B cell (primary cell): ENCODE measurements around the gene BLM. TPM values are rescaled to one million over a fixed set of nuclear protein-coding genes. Genes with fewer than 3 reads are reported as not detected.

Source experiments
- ATAC-seq: fragments of 200-7000 bp; cut with Tn5 transposase; one replicate; pipeline ENCODE4 v1.10.0; 2021; ENCODE audit warnings: low read depth, mild to moderate bottlenecking, moderate number of reproducible peaks, moderate library complexity
- CTCF ChIA-PET: fragments of 350-600 bp; sonication (Branson Sonifier 250); formaldehyde crosslinking; loops from one replicate; lab custom pipeline; 2021; ENCODE audit warnings: antibody characterized with exemption, inconsistent platforms; lab: Charles Lee
- POLR2A ChIA-PET: fragments of 350-600 bp; sonication (Branson Sonifier 250); formaldehyde crosslinking; loops from one replicate; lab custom pipeline; 2021; ENCODE audit warnings: antibody characterized with exemption; lab: Charles Lee
- DNase-seq: peaks from one replicate; pipeline ENCODE4 v3.0.0; 2013
- H2AFZ ChIP-seq: 2 replicates; pipeline ENCODE4 v1.6.1; 2012; ENCODE audit warnings: mild to moderate bottlenecking, low read depth, low read length; ENCODE audit not compliant: insufficient read depth, poor library complexity, severe bottlenecking
- H3K27ac ChIP-seq, 2 donors: 1 replicate in 1 of 2; 2 replicates in 1 of 2; pipeline ENCODE4 v1.5.1; 2012 to 2013; ENCODE audit warnings: low read length in 2 of 2, mild to moderate bottlenecking in 2 of 2, moderate library complexity in 1 of 2
- H3K27me3 ChIP-seq, 4 experiments: fragments of 200-600 bp in 1 of 4; sonication (generic) in 1 of 4; replicated peaks in 1 of 4; 1 replicate in 2 of 4; 2 replicates in 2 of 4; pipeline versions ENCODE4 v1.6.1 to v1.7.0; 2013 to 2016; ENCODE audit warnings: low read length in 3 of 4, mild to moderate bottlenecking in 2 of 4, mixed read lengths in 1 of 4, moderate library complexity in 1 of 4; ENCODE audit not compliant: insufficient read depth in 4 of 4, control insufficient read depth in 3 of 4; ENCODE audit errors: control extremely low read depth in 1 of 4
- H3K36me3 ChIP-seq, 2 experiments: replicated peaks in 1 of 2; 1 replicate in 1 of 2; 2 replicates in 1 of 2; pipeline versions ENCODE4 v1.6.1 to v1.7.1; 2013; ENCODE audit warnings: low read length in 1 of 2; ENCODE audit not compliant: insufficient read depth in 2 of 2, control insufficient read depth in 1 of 2; ENCODE audit errors: control extremely low read depth in 1 of 2, extremely low read depth in 1 of 2
- H3K4me1 ChIP-seq, 2 donors: fragments of 200-600 bp in 1 of 2; sonication (generic) in 1 of 2; 1 replicate in 1 of 2; 2 replicates in 1 of 2; pipeline versions ENCODE4 v1.5.1 to v1.6.1; 2013 to 2017; ENCODE audit warnings: low read length in 2 of 2; ENCODE audit not compliant: control insufficient read depth in 2 of 2, insufficient read depth in 2 of 2
- H3K4me2 ChIP-seq: replicated peaks from 2 replicates; pipeline ENCODE3; 2012; ENCODE audit warnings: mild to moderate bottlenecking, low read depth, low read length; ENCODE audit not compliant: poor library complexity, severe bottlenecking
- H3K4me3 ChIP-seq, 5 experiments: fragments of 200-600 bp in 1 of 5; sonication (generic) in 1 of 5; 1 replicate in 3 of 5; 2 replicates in 2 of 5; pipeline versions ENCODE4 v1.5.1 to v1.7.0; 2011 to 2016; ENCODE audit warnings: low read length in 4 of 5, mild to moderate bottlenecking in 4 of 5, low read depth in 2 of 5, control low read depth in 1 of 5, moderate library complexity in 1 of 5; ENCODE audit not compliant: insufficient read depth in 1 of 5; ENCODE audit errors: control extremely low read depth in 1 of 5, extremely low read depth in 1 of 5
- H3K79me2 ChIP-seq: fragments of 200-600 bp; sonication (generic); one replicate; pipeline ENCODE4 v1.6.0; 2016; ENCODE audit warnings: low read length; ENCODE audit not compliant: control insufficient read depth, insufficient read depth
- H3K9ac ChIP-seq: fragments of 200-600 bp; sonication (generic); 2 replicates; pipeline ENCODE4 v1.6.1; 2017; ENCODE audit warnings: mild to moderate bottlenecking, low read length, moderate library complexity
- H3K9me3 ChIP-seq, 3 donors: one replicate each; pipeline versions ENCODE4 v1.6.1 to v1.7.1; 2013; ENCODE audit warnings: low read length in 2 of 3; ENCODE audit not compliant: control insufficient read depth in 2 of 3, insufficient read depth in 1 of 3; ENCODE audit errors: control extremely low read depth in 1 of 3
- H4K20me1 ChIP-seq: 2 replicates; pipeline ENCODE4 v1.6.0; 2012; ENCODE audit warnings: mild to moderate bottlenecking, low read length; ENCODE audit not compliant: insufficient read depth, control insufficient read depth, poor library complexity, severe bottlenecking
- H3K27ac Mint-ChIP-seq: one replicate; pipeline ENCODE4 v1.8.0; 2021; ENCODE audit warnings: mixed read lengths
- H3K27me3 Mint-ChIP-seq: one replicate; pipeline ENCODE4 v1.8.0; 2021; ENCODE audit warnings: mixed read lengths
- H3K4me1 Mint-ChIP-seq: one replicate; pipeline ENCODE4 v1.8.0; 2021; ENCODE audit warnings: mixed read lengths
- H3K4me3 Mint-ChIP-seq: one replicate; pipeline ENCODE4 v1.8.0; 2021; ENCODE audit warnings: mixed read lengths
- H3K9me3 Mint-ChIP-seq: one replicate; pipeline ENCODE4 v1.8.0; 2022; ENCODE audit warnings: mixed read lengths; ENCODE audit not compliant: insufficient read depth
- EZH2 ChIP-seq: IDR thresholded peaks from 2 replicates; pipeline ENCODE4 v1.6.1; 2012; ENCODE audit warnings: borderline replicate concordance, low read depth, mild to moderate bottlenecking, moderate library complexity, low read length; ENCODE audit not compliant: insufficient read depth, poor library complexity, severe bottlenecking
- WGBS: methylation state at CpG from one replicate; pipeline ENCODE4 v1.1.5; 2013; ENCODE audit warnings: missing lambda C conversion rate; ENCODE audit not compliant: insufficient coverage; 5-methylcytosine and 5-hydroxymethylcytosine counted together
- intact Hi-C: fragments of 100-400 bp; cut with micrococcal nuclease; formaldehyde crosslinking; loops from one replicate; pipeline ENCODE4 v1.10.0; 2022
- polyA plus RNA-seq: library from polyadenylated mRNA; depleted of rRNA; stranded (reverse); fragments of >200 nt; gene quantifications from 2 replicates; pipeline ENCODE4 v1.2.3, GENCODE V29; 2012
- total RNA-seq, 2 donors: library from RNA; stranded (reverse); fragments of 120-200 nt in 1 of 2; gene quantifications; 1 replicate in 1 of 2; 2 replicates in 1 of 2; pipeline versions ENCODE4 v1.2.3 to v1.2.4, GENCODE V29; 2013 to 2022
- TF ChIP-seq, protein P1 (sequence below): fragments of 200-600 bp; IDR thresholded peaks from one replicate; pipeline ENCODE4 v1.8.0; 2022; ENCODE audit warnings: antibody characterized with exemption, mild to moderate bottlenecking

Gene BLM
- total and polyA plus RNA-seq, 2 donors (not counting 1 experiment from before 2014, with no cell fraction given) = 5.2 to 17.4 TPM

- H3K9ac ChIP-seq = no peak overlapping the region
- H3K4me3 ChIP-seq = no peak overlapping the region
- intact Hi-C loops = no loop called here
- WGBS = 100% methylated on average over 3 of the region's 3 CpGs
- H3K79me2 ChIP-seq = no peaks in the 10 kb centered on the region
- Mint-ChIP-seq H3K27ac (no peak overlapping the region), H3K9me3 (no peaks in the 10 kb centered on the region), H3K27me3 (no peaks in the 10 kb centered on the region), H3K4me1 (peaks cover 10% of the 10 kb centered on the region), H3K4me3 (no peak overlapping the region)
- no peaks in the 10 kb centered on the region for H3K9me3 ChIP-seq
- H3K36me3 ChIP-seq = no peaks in the 10 kb centered on the region
- POLR2A ChIA-PET = no interaction called here
- no peak overlapping the region for H3K27ac ChIP-seq
- no peak for ATAC-seq
- no peak overlapping the region for H3K4me2 ChIP-seq
- CTCF ChIA-PET = no interaction called here
- H3K4me1 ChIP-seq = peaks cover 13 to 14% of the 10 kb centered on the region in 2 donors
- no peak for DNase-seq
- no peaks in the 10 kb centered on the region for H4K20me1 ChIP-seq
- peaks cover 0 to 2% (median 0%) of the 10 kb centered on the region in 4 experiments for H3K27me3 ChIP-seq
- H2AFZ ChIP-seq = no peak overlapping the region
- TF ChIP-seq, protein P1, sequence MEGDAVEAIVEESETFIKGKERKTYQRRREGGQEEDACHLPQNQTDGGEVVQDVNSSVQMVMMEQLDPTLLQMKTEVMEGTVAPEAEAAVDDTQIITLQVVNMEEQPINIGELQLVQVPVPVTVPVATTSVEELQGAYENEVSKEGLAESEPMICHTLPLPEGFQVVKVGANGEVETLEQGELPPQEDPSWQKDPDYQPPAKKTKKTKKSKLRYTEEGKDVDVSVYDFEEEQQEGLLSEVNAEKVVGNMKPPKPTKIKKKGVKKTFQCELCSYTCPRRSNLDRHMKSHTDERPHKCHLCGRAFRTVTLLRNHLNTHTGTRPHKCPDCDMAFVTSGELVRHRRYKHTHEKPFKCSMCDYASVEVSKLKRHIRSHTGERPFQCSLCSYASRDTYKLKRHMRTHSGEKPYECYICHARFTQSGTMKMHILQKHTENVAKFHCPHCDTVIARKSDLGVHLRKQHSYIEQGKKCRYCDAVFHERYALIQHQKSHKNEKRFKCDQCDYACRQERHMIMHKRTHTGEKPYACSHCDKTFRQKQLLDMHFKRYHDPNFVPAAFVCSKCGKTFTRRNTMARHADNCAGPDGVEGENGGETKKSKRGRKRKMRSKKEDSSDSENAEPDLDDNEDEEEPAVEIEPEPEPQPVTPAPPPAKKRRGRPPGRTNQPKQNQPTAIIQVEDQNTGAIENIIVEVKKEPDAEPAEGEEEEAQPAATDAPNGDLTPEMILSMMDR = no peak
- no peak for TF ChIP-seq EZH2
Observed at GRCh38 chr15:90674476-90674875, 42.7 kb upstream of the BLM start.

DNA sequence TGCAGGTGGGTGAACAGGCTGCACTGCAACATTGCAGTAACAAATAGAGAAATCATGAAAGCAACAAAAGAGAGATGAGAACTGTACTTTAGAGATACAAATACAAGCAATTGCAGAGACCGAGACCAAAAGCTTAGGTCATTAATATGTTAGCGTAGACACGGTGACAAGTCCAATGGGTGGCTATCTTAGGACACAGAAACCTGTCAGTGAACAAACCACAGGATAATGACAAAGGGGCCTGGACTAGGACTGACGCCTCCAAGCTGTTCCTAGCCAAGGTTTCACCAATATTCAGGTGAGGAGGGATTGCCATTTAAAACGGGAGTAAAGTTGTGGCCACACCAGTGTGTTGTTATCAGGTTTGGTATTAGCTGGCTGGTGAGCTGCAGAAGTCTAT lies 41.7 kb upstream of the BLM start:
- CTCF ChIA-PET = interaction anchor here (0.6 to 2.0 kb wide), 3 partner anchors 27 to 344 kb away, joined by 3 to 7 read pairs (median 3); no protein-coding TSS in a partner anchor
- TF ChIP-seq, protein P1 = no peak
- TF ChIP-seq EZH2 = no peak
- peaks cover 0 to 8% (median 0%) of the 10 kb centered on the region in 4 experiments for H3K27me3 ChIP-seq
- no peak overlapping the region for H2AFZ ChIP-seq
- H3K27ac ChIP-seq = no peak overlapping the region
- no peaks in the 10 kb centered on the region for H3K79me2 ChIP-seq
- POLR2A ChIA-PET = interaction anchor here (0.6 to 1.0 kb wide), 2 partner anchors 8 to 257 kb away, joined by 3 read pairs; partner anchors contain the start of gene HDDC3
- no peak overlapping the region for H3K9ac ChIP-seq
- WGBS = 93% methylated on average over 4 of the region's 5 CpGs
- H4K20me1 ChIP-seq = no peaks in the 10 kb centered on the region
- Mint-ChIP-seq H3K4me1 (peaks cover 10% of the 10 kb centered on the region), H3K9me3 (no peaks in the 10 kb centered on the region), H3K27me3 (peaks cover 3% of the 10 kb centered on the region), H3K4me3 (no peak overlapping the region), H3K27ac (no peak overlapping the region)
- intact Hi-C loops = no loop called here
- peaks cover 13 to 14% of the 10 kb centered on the region in 2 donors for H3K4me1 ChIP-seq
- ATAC-seq = no peak
- no peaks in the 10 kb centered on the region for H3K36me3 ChIP-seq
- no peak overlapping the region for H3K4me2 ChIP-seq
- H3K4me3 ChIP-seq = no peak overlapping the region
- H3K9me3 ChIP-seq = no peaks in the 10 kb centered on the region
- DNase-seq = no peak
